Gastroesophageal sphincter (tissue), 4 donors: ENCODE data around the gene ENO2. TPM values are rescaled to one million over a fixed set of nuclear protein-coding genes. Genes with fewer than 3 reads are reported as not detected.
"Not testable (repeated sequence)": the region's sequence is repeated elsewhere in the genome, so short reads cannot be mapped to it uniquely, and the experiment has no call there.

Experiments used
- ATAC-seq: fragments of 150-250 bp; one replicate; pipeline ENCODE4 v1.9.1; 2016; ENCODE audit warnings: mild to moderate bottlenecking, moderate library complexity
- H3K27ac ChIP-seq, 4 donors: fragments of 200-600 bp; sonication (generic) in 3 of 4; 1 replicate in 3 of 4; 2 replicates in 1 of 4; pipeline ENCODE4 v1.5.1; 2016 to 2019
- H3K27me3 ChIP-seq: fragments of 200-600 bp; sonication (generic); one replicate; pipeline ENCODE4 v1.5.1; 2019
- H3K36me3 ChIP-seq, 2 donors: fragments of 200-600 bp; sonication (generic); one replicate each; pipeline ENCODE4 v1.5.1; 2019; ENCODE audit warnings: control low read depth in 1 of 2
- H3K4me1 ChIP-seq, 3 donors: fragments of 200-600 bp; sonication (generic); 1 replicate in 2 of 3; 2 replicates in 1 of 3; pipeline ENCODE4 v1.5.1; 2016 to 2019; ENCODE audit warnings: control low read depth in 2 of 3
- H3K4me3 ChIP-seq, 2 donors: fragments of 200-600 bp; sonication (generic); one replicate each; pipeline ENCODE4 v1.5.1; 2019; ENCODE audit warnings: mild to moderate bottlenecking in 1 of 2, moderate library complexity in 1 of 2
- H3K9me3 ChIP-seq, 3 donors: fragments of 200-600 bp; sonication (generic); one replicate each; pipeline ENCODE4 v1.5.1; 2017 to 2019; ENCODE audit warnings: control low read depth in 2 of 3
- CTCF ChIP-seq, 4 experiments: fragments of 200-600 bp in 2 of 4; fragments of 450-650 bp in 2 of 4; sonication (generic) in 1 of 4; IDR thresholded peaks; one replicate each; pipeline ENCODE4 v1.5.1; 2017 to 2019; ENCODE audit warnings: antibody characterized with exemption in 4 of 4, mild to moderate bottlenecking in 2 of 4, moderate library complexity in 2 of 4
- EP300 ChIP-seq: sonication (generic); formaldehyde crosslinking; IDR thresholded peaks from one replicate; pipeline ENCODE4 v1.6.1; 2017; ENCODE audit warnings: antibody characterized with exemption, mild to moderate bottlenecking
- POLR2A ChIP-seq, 2 donors: fragments of 450-650 bp; IDR thresholded peaks; one replicate each; pipeline ENCODE4 v1.6.1; 2017; ENCODE audit warnings: antibody characterized with exemption in 2 of 2, mild to moderate bottlenecking in 2 of 2, moderate library complexity in 1 of 2
- POLR2AphosphoS5 ChIP-seq: sonication (generic); formaldehyde crosslinking; IDR thresholded peaks from one replicate; pipeline ENCODE4 v1.6.1; 2017; ENCODE audit warnings: antibody characterized with exemption
- WGBS, 2 donors: methylation state at CpG; one replicate each; pipeline ENCODE4 v1.1.5; 2018; ENCODE audit warnings: low coverage in 1 of 2; 5-methylcytosine and 5-hydroxymethylcytosine counted together
- total RNA-seq, 4 donors: library from RNA; depleted of rRNA; stranded (reverse); fragments of >200 nt; gene quantifications; one replicate each; pipeline ENCODE4 v1.1.0, GENCODE V29; 2016

ENO2 gene
- total RNA-seq, 4 donors from 2014 or later, result 31.2 to 68.2 (median 43.5) TPM

DNA sequence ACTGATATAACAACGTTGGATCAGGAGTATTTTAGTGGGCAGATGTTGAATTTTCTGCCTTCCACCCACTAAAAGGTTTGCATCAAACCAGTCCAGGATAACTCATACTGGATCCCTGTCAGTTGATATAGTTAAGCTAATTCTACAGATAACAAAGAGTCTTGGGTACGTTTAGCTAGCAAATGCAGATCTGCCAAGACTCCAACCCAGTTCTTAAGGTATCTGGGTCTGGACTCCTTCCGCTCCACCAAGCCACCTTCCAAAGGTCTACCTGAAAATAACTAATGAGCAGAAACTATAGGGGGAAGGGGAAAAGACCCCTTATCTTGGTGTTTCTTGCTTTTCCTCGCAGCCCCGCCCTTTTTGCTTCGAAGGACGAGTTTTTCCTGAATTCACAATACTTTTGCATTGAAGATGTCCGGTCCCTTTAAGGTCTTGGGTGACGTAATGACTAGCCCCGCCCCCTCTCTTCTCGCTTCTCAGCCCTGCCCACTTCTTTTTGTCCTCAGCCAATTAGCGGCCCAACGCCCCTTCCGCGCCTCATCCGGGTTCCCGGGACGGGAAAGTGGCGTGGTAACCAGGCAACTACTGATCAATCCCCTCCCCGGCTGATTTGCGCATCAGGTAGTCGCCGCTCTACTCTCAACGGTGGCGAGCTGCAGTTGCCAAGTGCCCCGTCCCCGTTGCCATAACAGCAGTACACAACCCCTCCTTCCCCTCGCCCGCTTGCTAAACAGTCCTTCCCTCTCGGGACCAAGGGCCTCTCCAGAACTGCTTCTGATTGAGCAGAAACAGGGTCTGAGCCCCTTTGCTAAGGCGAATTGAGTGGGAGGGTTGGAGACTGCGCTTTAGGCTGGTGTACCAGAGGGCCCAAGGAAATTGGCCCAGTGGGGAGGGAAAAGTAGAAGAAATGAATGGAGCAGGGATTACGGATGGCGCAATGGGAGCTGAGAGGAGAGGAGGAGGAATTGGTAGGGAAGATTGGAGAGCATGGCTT, 9.8 kb upstream of the ENO2 start, which contains the start of gene LRRC23:
Gene LRRC23, plus strand, starts transcription at position 543 of the 997 bp plus-strand sequence. CDS start 812 bp downstream, outside the sequence.
- 6 to 10% methylated on average over 16 to 24 of the region's 34 CpGs for WGBS, 2 donors
- TF ChIP-seq CTCF (IDR thresholded peaks at IDR 0.05), result no peak
- no peak for TF ChIP-seq EP300
- peak; percentile 63 for TF ChIP-seq POLR2AphosphoS5
- peak; percentile 21 to 47 for TF ChIP-seq POLR2A (IDR thresholded peaks at IDR 0.05)
- peak; percentile 98 for ATAC-seq
- no peaks in the 10 kb centered on the region for H3K9me3 ChIP-seq
- H3K27me3 ChIP-seq, result no peaks in the 10 kb centered on the region
- peaks cover 0 to 24% of the 10 kb centered on the region in 2 donors for H3K36me3 ChIP-seq
- H3K27ac ChIP-seq, result peak within 1 kb of the TSS; percentile 48 to 88 (median 80)
- H3K4me1 ChIP-seq, result peaks cover 0 to 16% (median 3%) of the 10 kb centered on the region in 3 donors
- H3K4me3 ChIP-seq, result peak within 1 kb of the TSS; percentile 73 to 89

GRCh38 chr12:6905414-6906040, 8.9 kb upstream of the ENO2 start:
- TF ChIP-seq POLR2AphosphoS5, result no peak
- no peak for TF ChIP-seq CTCF (IDR thresholded peaks at IDR 0.05)
- no peak for TF ChIP-seq POLR2A (IDR thresholded peaks at IDR 0.05)
- no peak for TF ChIP-seq EP300
- Histone ChIP-seq H3K9me3 (no peaks in the 10 kb centered on the region), H3K36me3 (peaks cover 0 to 24% of the 10 kb centered on the region in 2 donors), H3K27ac (peak overlapping the region in 3 of 4 donors; percentile 77 to 88 (median 84)), H3K27me3 (no peaks in the 10 kb centered on the region), H3K4me3 (peak overlapping the region in 1 of 2 donors; percentile 73), H3K4me1 (peaks cover 0 to 16% (median 3%) of the 10 kb centered on the region in 3 donors)
- 61 to 73% methylated on average over 2 to 4 of the region's 5 CpGs for WGBS, 2 donors
- ATAC-seq, result no peak

- not testable (repeated sequence) for H3K27me3 ChIP-seq, H3K9me3 ChIP-seq, H3K4me3 ChIP-seq, ATAC-seq, H3K27ac ChIP-seq
- 100% methylated on average over 1 of the region's 11 CpGs; no CpG with 5 or more reads in 1 of the 2 donors for WGBS, 2 donors
- Histone ChIP-seq H3K36me3 (peaks cover 0 to 24% of the 10 kb centered on the region in 2 donors), H3K4me1 (peaks cover 0 to 16% (median 3%) of the 10 kb centered on the region in 3 donors)
Observed at GRCh38 chr12:6908141-6908540, 6.2 kb upstream of the ENO2 start.

- 88 to 100% methylated on average over 2 to 3 of the region's 4 CpGs for WGBS, 2 donors
- Histone ChIP-seq H3K27me3 (no peaks in the 10 kb centered on the region), H3K36me3 (peaks cover 0 to 24% of the 10 kb centered on the region in 2 donors), H3K4me3 (no peak overlapping the region), H3K4me1 (peaks cover 0 to 21% (median 4%) of the 10 kb centered on the region in 3 donors), H3K9me3 (no peaks in the 10 kb centered on the region), H3K27ac (no peak overlapping the region)
- ATAC-seq, result no peak
- TF ChIP-seq POLR2AphosphoS5 (no peak), EP300 (no peak), POLR2A (IDR thresholded peaks at IDR 0.05) (no peak)
Observed at GRCh38 chr12:6909421-6910145, 4.8 kb upstream of the ENO2 start.

- no peak for ATAC-seq
- Histone ChIP-seq H3K4me3 (no peak overlapping the region), H3K27ac (no peak overlapping the region), H3K9me3 (no peaks in the 10 kb centered on the region), H3K27me3 (no peaks in the 10 kb centered on the region), H3K4me1 (peaks cover 0 to 31% (median 15%) of the 10 kb centered on the region in 3 donors), H3K36me3 (peaks cover 0 to 21% of the 10 kb centered on the region in 2 donors)
- WGBS, 2 donors, result 87 to 88% methylated on average over 7 to 8 of the region's 15 CpGs
- TF ChIP-seq CTCF (IDR thresholded peaks at IDR 0.05) (no peak), POLR2AphosphoS5 (no peak), EP300 (no peak), POLR2A (IDR thresholded peaks at IDR 0.05) (no peak)
Observed at GRCh38 chr12:6912164-6912935, 2.0 kb upstream of the ENO2 start.
